K562 (cell line): ENCODE results near the gene HNRNPM. TPM values are rescaled to one million over a fixed set of nuclear protein-coding genes. Genes with fewer than 3 reads are reported as not detected.

Experiments
- ATAC-seq: fragments of 200-7000 bp; cut with Tn5 transposase; 3 replicates; pipeline ENCODE4 v1.9.1; 2020; ENCODE audit warnings: moderate library complexity
- BruUV-seq: library from RNA; stranded (reverse); fragments of 400-500 nt; replicated peaks from 2 replicates; lab custom pipeline; 2021; lab: Mats Ljungman, UMichigan
- CTCF ChIA-PET: fragments of 300-600 bp; formaldehyde crosslinking; extraction: SDS; loops from one replicate; lab custom pipeline; 2021; ENCODE audit warnings: low intra/inter-chr PET ratio; lab: Yijun Ruan, JAX
- POLR2A ChIA-PET: fragments of 300-600, 350-650 bp; sonication (Branson Sonifier 250); formaldehyde crosslinking; extraction: SDS; loops from one replicate; lab custom pipeline; 2021; ENCODE audit warnings: antibody characterized with exemption, inconsistent platforms; lab: Yijun Ruan, JAX
- DNase-seq, 4 experiments: peaks; one replicate each; pipeline versions ENCODE4 v3.0.0 to v3.0.0-alpha.2; 2011 to 2018; ENCODE audit warnings: low spot score in 3 of 4, mixed read lengths in 3 of 4; ENCODE audit errors: extremely low read depth in 1 of 4
- FAIRE-seq: peaks from 2 replicates; lab custom pipeline; 2011; peaks lifted over from hg19 to GRCh38; lab: Jason Lieb, UNC
- H2AFZ ChIP-seq: 2 replicates; pipeline ENCODE4 v1.6.0; 2011; ENCODE audit warnings: low read depth, low read length, control low read depth, inconsistent platforms
- H3K27ac ChIP-seq: fragments of 200-600 bp; 3 replicates; pipeline ENCODE4 v1.8.0; 2011; ENCODE audit warnings: low read depth, mild to moderate bottlenecking, control low read depth, inconsistent platforms, low read length, moderate library complexity, mixed read lengths; ENCODE audit errors: extremely low read depth
- H3K27me3 ChIP-seq, 2 experiments: fragments of 300-600 bp in 1 of 2; 2 replicates in 1 of 2; 3 replicates in 1 of 2; pipeline versions ENCODE4 v1.6.0 to v1.8.0; 2011; ENCODE audit warnings: inconsistent platforms in 2 of 2, low read length in 2 of 2, mild to moderate bottlenecking in 1 of 2, mixed read lengths in 1 of 2, moderate library complexity in 1 of 2; ENCODE audit not compliant: control insufficient read depth in 2 of 2, insufficient read depth in 2 of 2
- H3K36me3 ChIP-seq: fragments of 300-600 bp; 3 replicates; pipeline ENCODE4 v1.8.0; 2011; ENCODE audit warnings: mild to moderate bottlenecking, low read length, inconsistent platforms; ENCODE audit not compliant: control insufficient read depth, insufficient read depth
- H3K4me1 ChIP-seq, 2 experiments: fragments of 200-600 bp in 1 of 2; replicated peaks in 1 of 2; 2 replicates in 1 of 2; 3 replicates in 1 of 2; pipeline versions ENCODE4 v1.5.1 to v1.8.0; 2011; ENCODE audit warnings: inconsistent platforms in 2 of 2, low read length in 2 of 2, mild to moderate bottlenecking in 1 of 2, mixed read lengths in 1 of 2, moderate library complexity in 1 of 2; ENCODE audit not compliant: control insufficient read depth in 2 of 2, insufficient read depth in 2 of 2
- H3K4me2 ChIP-seq: 2 replicates; pipeline ENCODE4 v1.6.1; 2011; ENCODE audit warnings: low read length, control low read depth, inconsistent platforms, mixed read lengths; ENCODE audit not compliant: insufficient read depth
- H3K4me3 ChIP-seq: fragments of 200-600 bp; sonication (generic), shearing (Covaris generic); 2 replicates; pipeline ENCODE4 v1.5.1; 2016; ENCODE audit warnings: control low read depth, inconsistent platforms
- H3K79me2 ChIP-seq: fragments of 200-600 bp; 3 replicates; pipeline ENCODE4 v1.8.0; 2011; ENCODE audit warnings: low read length, inconsistent platforms; ENCODE audit not compliant: control insufficient read depth, insufficient read depth
- H3K9ac ChIP-seq, 2 experiments: 2 replicates each; pipeline versions ENCODE4 v1.6.0 to v1.6.1; 2011; ENCODE audit warnings: low read depth in 2 of 2, low read length in 2 of 2, control low read depth in 1 of 2, inconsistent platforms in 1 of 2, mild to moderate bottlenecking in 1 of 2, mixed read lengths in 1 of 2; ENCODE audit not compliant: insufficient read depth in 1 of 2
- H3K9me1 ChIP-seq: one replicate; pipeline ENCODE4 v1.6.0; 2011; ENCODE audit warnings: inconsistent platforms, mild to moderate bottlenecking, low read length, moderate library complexity; ENCODE audit not compliant: control insufficient read depth, insufficient read depth
- H3K9me3 ChIP-seq: replicated peaks from 2 replicates; pipeline ENCODE4 v1.5.1; 2011; ENCODE audit warnings: low read depth, low read length, inconsistent platforms; ENCODE audit not compliant: control insufficient read depth, insufficient read depth
- H4K20me1 ChIP-seq: replicated peaks from 2 replicates; pipeline ENCODE4 v1.6.1; 2011; ENCODE audit warnings: low read length, inconsistent platforms, mixed read lengths; ENCODE audit not compliant: control insufficient read depth, insufficient read depth
- GABPA ChIP-seq: fragments of 200-800 bp; sonication (Bioruptor generic); conservative IDR thresholded peaks from 2 replicates; pipeline ENCODE4 v1.6.1; 2016; ENCODE audit warnings: low read depth, missing genetic modification characterization, missing compliant biosample characterization
- HDAC6 ChIP-seq: IDR thresholded peaks from 2 replicates; pipeline ENCODE4 v1.6.1; 2012; ENCODE audit warnings: low read depth, mild to moderate bottlenecking, control low read depth, inconsistent platforms, low read length, moderate library complexity
- PTBP1 ChIP-seq: fragments of 200-400 bp; formaldehyde crosslinking; IDR thresholded peaks from 2 replicates; pipeline ENCODE4 v1.6.1; 2017; ENCODE audit warnings: low read depth, low read length
- SAP30 ChIP-seq: fragments of 200-600 bp; sonication (generic); IDR thresholded peaks from 2 replicates; pipeline ENCODE4 v1.6.1; 2012; ENCODE audit warnings: borderline replicate concordance, low read depth, mild to moderate bottlenecking, moderate library complexity, low read length, control low read depth, inconsistent platforms; ENCODE audit not compliant: insufficient read depth, poor library complexity, severe bottlenecking
- SMARCA4 ChIP-seq: fragments of 450-650 bp; IDR thresholded peaks from 2 replicates; pipeline ENCODE4 v1.6.1; 2016
- TCF3 ChIP-seq: sonication (generic); formaldehyde crosslinking; IDR thresholded peaks from 2 replicates; pipeline ENCODE4 v1.4.0; 2020; ENCODE audit warnings: mild to moderate bottlenecking, missing genetic modification reagents
- TCFL5 ChIP-seq: fragments of 250-450 bp; sonication (Bioruptor Pico); conservative IDR thresholded peaks from 2 replicates; pipeline ENCODE4 v1.6.1; 2021; ENCODE audit warnings: mild to moderate bottlenecking, moderate library complexity, matching md5 sums
- U2AF2 ChIP-seq: fragments of 200-400 bp; formaldehyde crosslinking; optimal IDR thresholded peaks from 2 replicates; pipeline ENCODE3; 2017; ENCODE audit warnings: low read depth, mild to moderate bottlenecking, low read length
- VEZF1 ChIP-seq: fragments of 200-800 bp; sonication (Bioruptor generic); IDR thresholded peaks from 2 replicates; pipeline ENCODE4 v1.6.1; 2017; ENCODE audit warnings: missing genetic modification characterization, missing compliant biosample characterization
- ZBTB1 ChIP-seq: sonication (generic); formaldehyde crosslinking; IDR thresholded peaks from 2 replicates; pipeline ENCODE4 v1.8.1; 2023; ENCODE audit warnings: missing genetic modification reagents, low read depth, mild to moderate bottlenecking, borderline replicate concordance
- ZNF134 ChIP-seq: fragments of 250-450 bp; sonication (Bioruptor Pico); conservative IDR thresholded peaks from 2 replicates; pipeline ENCODE4 v1.4.0; 2020
- ZNF589 ChIP-seq: fragments of 200-800 bp; sonication (Bioruptor generic); IDR thresholded peaks from 2 replicates; pipeline ENCODE4 v1.6.1; 2016; ENCODE audit warnings: low read depth, missing genetic modification characterization, missing compliant biosample characterization
- ZNF778 ChIP-seq: fragments of 450-650 bp; formaldehyde crosslinking; IDR thresholded peaks from 2 replicates; pipeline ENCODE4 v1.4.0; 2020; ENCODE audit warnings: mild to moderate bottlenecking, moderate library complexity
- ZNF830 ChIP-seq: fragments of 250-450 bp; sonication (Bioruptor Pico); IDR thresholded peaks from 2 replicates; pipeline ENCODE4 v1.5.0; 2021; ENCODE audit warnings: mild to moderate bottlenecking
- WGBS: fragments of 100-300 bp; shearing (Covaris generic); methylation state at CpG from one replicate; pipeline ENCODE4 v1.1.6; 2016; ENCODE audit warnings: low coverage, mixed read lengths; ENCODE audit not compliant: insufficient coverage; ENCODE audit errors: missing lambda C conversion rate; 5-methylcytosine and 5-hydroxymethylcytosine counted together
- in situ Hi-C: fragments of 300-500 bp; cut with MboI; formaldehyde crosslinking; loops from 4 replicates; pipeline ENCODE4 v1.15.0; 2018; ENCODE audit warnings: inconsistent platforms, mixed read lengths
- intact Hi-C: fragments of 100-400 bp; cut with micrococcal nuclease; formaldehyde crosslinking; loops from 2 replicates; pipeline ENCODE4 v1.14.2; 2022
- polyA plus RNA-seq, 8 experiments: library from polyadenylated mRNA; depleted of rRNA in 4 of 8; stranded (reverse) in 5 of 8; unstranded in 3 of 8; fragments of >200 nt; fragmentation: Nextera tagmentation in 2 of 8; fragmentation: Illumina TruSeq in 1 of 8; extraction: Ambion mirVana in 2 of 8; extraction: Trizol in 1 of 8; gene quantifications; 2 replicates each; pipeline versions ENCODE4 v1.2.1 to v1.2.3, GENCODE V29; 2011 to 2014; ENCODE audit warnings: inconsistent platforms in 1 of 8, missing spikeins in 1 of 8
- total RNA-seq, 7 experiments: library from RNA; depleted of rRNA in 6 of 7; stranded (reverse); fragments of >200 nt in 6 of 7; fragmentation: Illumina TruSeq in 2 of 7; extraction: Trizol in 2 of 7; gene quantifications; 2 replicates each; pipeline versions ENCODE4 v1.2.1 to v1.2.3, GENCODE V29; 2011 to 2021; ENCODE audit warnings: low replicate concordance in 1 of 7
- TF ChIP-seq, protein P1 (sequence below): sonication (generic); formaldehyde crosslinking; IDR thresholded peaks from 2 replicates; pipeline ENCODE4 v1.8.0; 2022; ENCODE audit warnings: mild to moderate bottlenecking, missing genetic modification reagents

The HNRNPM gene
- total and polyA plus RNA-seq, 9 of the 15 experiments (the other 6 are each of a cell fraction or from before 2014, with no cell fraction given), result 11.1 to 340 (median 195) TPM

DNA sequence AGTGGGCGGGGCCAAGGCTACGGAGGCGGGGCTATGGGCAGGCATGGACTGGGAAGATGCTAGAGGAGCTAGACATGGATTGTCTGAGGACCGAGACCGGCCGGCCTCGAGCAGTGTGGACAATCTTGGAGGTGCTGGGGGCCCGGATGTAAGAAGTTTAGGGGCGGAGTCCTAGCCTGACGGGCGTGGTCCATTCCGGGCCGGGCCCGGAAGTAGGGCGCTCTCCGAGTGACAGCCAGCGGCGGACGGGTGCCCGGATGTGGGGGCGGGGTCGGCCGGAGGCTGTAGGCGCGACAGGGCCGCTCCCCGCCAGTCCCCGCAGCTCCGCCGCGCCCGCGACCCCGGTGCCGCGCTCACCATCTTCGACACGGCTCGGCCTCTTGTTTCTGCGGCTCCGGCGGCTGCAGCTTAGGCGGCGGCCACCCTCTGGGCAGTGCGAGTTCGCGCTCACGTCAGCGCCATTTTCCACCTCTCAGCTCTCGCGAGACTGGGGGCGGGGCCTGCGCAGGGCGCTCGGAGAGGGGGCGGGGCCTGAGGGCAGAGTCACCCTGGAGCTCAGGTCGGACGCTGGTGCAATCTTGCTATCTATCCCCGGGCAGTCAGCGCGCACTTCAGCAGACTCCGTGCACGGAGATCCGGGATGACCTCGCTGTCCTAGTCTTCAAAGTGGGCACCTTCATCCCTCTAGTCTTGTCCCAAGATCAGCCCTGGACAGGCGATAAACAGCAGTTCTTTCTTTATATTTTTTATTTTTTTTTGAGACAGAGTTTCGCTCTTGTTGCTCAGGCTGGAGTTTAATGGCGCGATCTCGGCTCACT lies 69.1 kb downstream of the HNRNPM start, which contains the start of gene ZNF414:
Gene ZNF414, minus strand, starts transcription at position 481 of the 818 bp plus-strand sequence. Its CDS starts 121 bp downstream, at position 360.
- Histone ChIP-seq H3K9ac (peak within 1 kb of the TSS; percentile 97 to 100), H3K36me3 (peaks cover 2% of the 10 kb centered on the region; the same call in 1 of the 3 replicates), H3K27ac (peak within 1 kb of the TSS; percentile 99), H3K9me1 (no peaks in the 10 kb centered on the region), H3K4me3 (peak within 1 kb of the TSS; percentile 77), H3K79me2 (peaks cover 7% of the 10 kb centered on the region; the same call in 1 of the 3 replicates), H3K9me3 (peaks cover 2% of the 10 kb centered on the region), H3K27me3 (no peaks in the 10 kb centered on the region), H3K4me1 (peaks cover 33 to 46% of the 10 kb centered on the region in 2 experiments), H2AFZ (peak within 1 kb of the TSS; percentile 100), H4K20me1 (no peaks in the 10 kb centered on the region), H3K4me2 (peak within 1 kb of the TSS; percentile 83)
- WGBS, result 3% methylated on average over 52 of the region's 70 CpGs
- ATAC-seq (peak; percentile 94), FAIRE-seq (peak; percentile 96), DNase-seq (peak; percentile 93 to 98 (median 96))
- intact Hi-C loops (loop anchor here (5.0 kb wide), 1 partner anchor 102 kb away; the partner anchor contains the start of gene MARCHF2), in situ Hi-C loops (no loop called here)
- TSS peak; percentile 86 for BruUV-seq
- POLR2A ChIA-PET, result interaction anchor here (0.5 to 4.6 kb wide), 23 partner anchors 8 to 192 kb away, joined by 3 to 32 read pairs (median 4); partner anchors contain the start of genes HNRNPM and RPS28
- CTCF ChIA-PET, result no interaction called here
- TF ChIP-seq PTBP1 (no peak), SAP30 (peak; percentile 63), ZNF134 (CRISPR knock-in tag) (no peak), ZBTB1 (no peak), TCFL5 (CRISPR knock-in tag) (no peak), U2AF2 (no peak), GABPA (tag) (peak; percentile 92), ZNF778 (no peak), ZNF830 (CRISPR knock-in tag) (no peak), ZNF589 (CRISPR knock-in tag) (no peak), VEZF1 (CRISPR knock-in tag) (peak; percentile 71), SMARCA4 (peak; percentile 60; the same call in 1 of the 2 replicates), TCF3 (CRISPR knock-in tag) (peak; percentile 30; the same call in 1 of the 2 replicates), HDAC6 (no peak)
- TF ChIP-seq, protein P1, sequence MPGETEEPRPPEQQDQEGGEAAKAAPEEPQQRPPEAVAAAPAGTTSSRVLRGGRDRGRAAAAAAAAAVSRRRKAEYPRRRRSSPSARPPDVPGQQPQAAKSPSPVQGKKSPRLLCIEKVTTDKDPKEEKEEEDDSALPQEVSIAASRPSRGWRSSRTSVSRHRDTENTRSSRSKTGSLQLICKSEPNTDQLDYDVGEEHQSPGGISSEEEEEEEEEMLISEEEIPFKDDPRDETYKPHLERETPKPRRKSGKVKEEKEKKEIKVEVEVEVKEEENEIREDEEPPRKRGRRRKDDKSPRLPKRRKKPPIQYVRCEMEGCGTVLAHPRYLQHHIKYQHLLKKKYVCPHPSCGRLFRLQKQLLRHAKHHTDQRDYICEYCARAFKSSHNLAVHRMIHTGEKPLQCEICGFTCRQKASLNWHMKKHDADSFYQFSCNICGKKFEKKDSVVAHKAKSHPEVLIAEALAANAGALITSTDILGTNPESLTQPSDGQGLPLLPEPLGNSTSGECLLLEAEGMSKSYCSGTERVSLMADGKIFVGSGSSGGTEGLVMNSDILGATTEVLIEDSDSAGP (CRISPR knock-in tag), result no peak
